Parathyroid adenoma (tissue), 2 donors: Measurements from ENCODE around the gene OSBPL5.

Experiments
- H2AFZ ChIP-seq: fragments of 300-600 bp; sonication (generic); one replicate; pipeline ENCODE4 v1.7.0; 2017; ENCODE audit warnings: antibody characterized with exemption, mild to moderate bottlenecking
- H3K27ac ChIP-seq: fragments of 300-600 bp; sonication (generic); one replicate; pipeline ENCODE4 v1.7.0; 2017
- H3K27me3 ChIP-seq: fragments of 300-600 bp; sonication (generic); one replicate; pipeline ENCODE4 v1.7.0; 2017; ENCODE audit warnings: low read length; ENCODE audit not compliant: control insufficient read depth, insufficient read depth
- H3K36me3 ChIP-seq: fragments of 300-600 bp; sonication (generic); one replicate; pipeline ENCODE4 v1.7.0; 2017; ENCODE audit warnings: low read length; ENCODE audit not compliant: control insufficient read depth, insufficient read depth
- H3K4me1 ChIP-seq: fragments of 300-600 bp; sonication (generic); one replicate; pipeline ENCODE4 v1.7.0; 2017; ENCODE audit warnings: control low read depth
- H3K4me2 ChIP-seq: fragments of 300-600 bp; sonication (generic); one replicate; pipeline ENCODE4 v1.7.0; 2017; ENCODE audit warnings: low read length
- H3K4me3 ChIP-seq: fragments of 300-600 bp; sonication (generic); one replicate; pipeline ENCODE4 v1.7.0; 2017; ENCODE audit warnings: low read depth, low read length
- H3K79me2 ChIP-seq: fragments of 300-600 bp; sonication (generic); one replicate; pipeline ENCODE4 v1.7.0; 2017; ENCODE audit warnings: control low read depth
- H3K9ac ChIP-seq: fragments of 300-600 bp; sonication (generic); one replicate; pipeline ENCODE4 v1.7.0; 2017; ENCODE audit warnings: mild to moderate bottlenecking
- H3K9me3 ChIP-seq: fragments of 300-600 bp; sonication (generic); one replicate; pipeline ENCODE4 v1.7.0; 2017; ENCODE audit warnings: low read length; ENCODE audit not compliant: control insufficient read depth
- TF ChIP-seq, protein P1 (sequence below): fragments of 300-600 bp; sonication (generic); IDR thresholded peaks from one replicate; pipeline ENCODE4 v1.7.0; 2017; ENCODE audit warnings: antibody characterized with exemption, mild to moderate bottlenecking
- donor health status: primary hyperparathyroidism.

Gene OSBPL5

DNA sequence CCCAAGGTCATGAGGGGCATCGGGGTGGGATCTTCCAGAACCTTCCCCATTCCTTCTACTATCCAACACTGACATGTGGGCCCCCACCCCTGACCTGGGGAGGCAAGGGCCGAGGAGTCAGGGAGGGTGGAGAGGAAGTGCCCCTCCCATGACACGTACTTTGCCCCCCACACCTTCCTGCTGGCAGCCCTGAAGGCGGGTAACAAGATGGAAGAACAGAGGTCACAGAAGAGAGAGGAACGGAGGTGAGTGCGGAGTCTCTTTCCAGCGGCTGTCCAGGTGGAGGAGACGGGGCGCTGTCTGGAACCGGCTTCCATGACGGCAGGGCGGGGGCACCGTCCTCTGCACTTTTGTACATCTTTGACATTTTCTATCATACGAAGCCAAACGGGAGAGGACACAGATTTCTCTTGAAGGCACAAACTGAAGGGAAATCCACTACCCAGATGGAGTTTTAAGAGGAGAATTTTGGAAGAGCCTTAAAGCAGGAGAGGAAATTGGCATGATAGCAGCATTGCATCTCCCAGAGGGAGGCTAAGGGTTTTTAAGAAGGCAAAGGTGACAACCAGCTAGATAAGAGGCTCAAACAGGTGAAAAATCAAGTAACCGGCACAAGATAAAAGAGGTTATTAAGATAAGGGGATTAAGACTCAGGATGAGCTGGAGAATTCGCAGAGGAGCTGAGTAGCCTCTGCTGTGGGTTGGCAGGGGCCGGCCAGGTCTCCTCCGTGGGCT is 16.7 kb downstream of the OSBPL5 start:
- Histone ChIP-seq H3K4me3 (no peak overlapping the region), H3K27ac (no peak overlapping the region), H3K27me3 (no peaks in the 10 kb centered on the region), H3K4me1 (no peaks in the 10 kb centered on the region), H3K79me2 (peaks cover 2% of the 10 kb centered on the region), H2AFZ (no peak overlapping the region), H3K9ac (no peak overlapping the region), H3K4me2 (no peak overlapping the region), H3K36me3 (no peaks in the 10 kb centered on the region), H3K9me3 (no peaks in the 10 kb centered on the region)
- TF ChIP-seq, protein P1, sequence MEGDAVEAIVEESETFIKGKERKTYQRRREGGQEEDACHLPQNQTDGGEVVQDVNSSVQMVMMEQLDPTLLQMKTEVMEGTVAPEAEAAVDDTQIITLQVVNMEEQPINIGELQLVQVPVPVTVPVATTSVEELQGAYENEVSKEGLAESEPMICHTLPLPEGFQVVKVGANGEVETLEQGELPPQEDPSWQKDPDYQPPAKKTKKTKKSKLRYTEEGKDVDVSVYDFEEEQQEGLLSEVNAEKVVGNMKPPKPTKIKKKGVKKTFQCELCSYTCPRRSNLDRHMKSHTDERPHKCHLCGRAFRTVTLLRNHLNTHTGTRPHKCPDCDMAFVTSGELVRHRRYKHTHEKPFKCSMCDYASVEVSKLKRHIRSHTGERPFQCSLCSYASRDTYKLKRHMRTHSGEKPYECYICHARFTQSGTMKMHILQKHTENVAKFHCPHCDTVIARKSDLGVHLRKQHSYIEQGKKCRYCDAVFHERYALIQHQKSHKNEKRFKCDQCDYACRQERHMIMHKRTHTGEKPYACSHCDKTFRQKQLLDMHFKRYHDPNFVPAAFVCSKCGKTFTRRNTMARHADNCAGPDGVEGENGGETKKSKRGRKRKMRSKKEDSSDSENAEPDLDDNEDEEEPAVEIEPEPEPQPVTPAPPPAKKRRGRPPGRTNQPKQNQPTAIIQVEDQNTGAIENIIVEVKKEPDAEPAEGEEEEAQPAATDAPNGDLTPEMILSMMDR: no peak

DNA sequence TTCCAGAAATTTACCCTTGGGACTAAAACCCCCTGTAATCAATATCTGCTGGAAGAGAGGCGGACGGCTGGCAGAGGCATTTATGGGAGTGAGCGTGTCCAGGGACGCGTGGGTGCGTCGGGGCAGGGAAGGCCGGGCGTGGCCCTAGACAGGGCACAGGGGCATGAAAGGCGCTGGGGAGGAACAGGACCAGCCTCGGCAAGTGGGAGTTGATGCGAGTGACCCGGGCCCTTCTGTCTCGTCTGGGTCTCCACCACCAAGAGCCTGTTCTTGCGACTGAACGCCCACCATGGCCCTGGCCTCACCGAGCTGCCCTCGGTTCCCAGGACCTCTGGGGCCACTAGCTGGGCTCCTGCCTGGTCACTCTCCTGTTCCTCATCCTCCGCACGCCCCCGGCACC is 17.5 kb downstream of the OSBPL5 start:
- Histone ChIP-seq H3K4me2 (no peak overlapping the region), H3K4me3 (no peak overlapping the region), H3K36me3 (no peaks in the 10 kb centered on the region), H3K4me1 (no peaks in the 10 kb centered on the region), H2AFZ (no peak overlapping the region), H3K27ac (no peak overlapping the region), H3K27me3 (no peaks in the 10 kb centered on the region), H3K9me3 (no peaks in the 10 kb centered on the region), H3K79me2 (peaks cover 2% of the 10 kb centered on the region), H3K9ac (no peak overlapping the region)
- TF ChIP-seq, protein P1: no peak

DNA sequence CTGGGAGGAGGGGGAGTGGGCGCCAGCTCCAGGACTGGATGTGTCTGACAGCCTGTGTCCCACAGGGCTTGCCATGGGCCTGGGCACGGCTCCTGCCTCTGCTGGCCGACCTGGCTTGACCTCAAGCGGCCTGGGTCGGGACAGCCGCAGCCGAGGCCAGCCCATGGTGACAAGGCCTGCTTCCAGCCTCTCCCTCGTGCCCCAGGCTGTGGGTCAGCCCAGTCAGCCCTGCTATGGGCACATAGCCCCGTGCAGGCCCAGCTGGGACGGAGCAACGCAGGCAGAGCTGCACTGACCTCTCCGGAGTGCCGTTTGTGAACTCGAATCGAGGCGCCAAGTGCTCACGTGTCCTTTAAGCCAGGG is 17.9 kb downstream of the OSBPL5 start:
- Histone ChIP-seq H3K36me3 (no peaks in the 10 kb centered on the region), H3K79me2 (peaks cover 2% of the 10 kb centered on the region), H3K9ac (no peak overlapping the region), H3K4me3 (no peak overlapping the region), H3K4me2 (no peak overlapping the region), H3K4me1 (no peaks in the 10 kb centered on the region), H3K9me3 (no peaks in the 10 kb centered on the region), H3K27me3 (no peaks in the 10 kb centered on the region), H3K27ac (no peak overlapping the region), H2AFZ (no peak overlapping the region)
- TF ChIP-seq, protein P1: no peak

DNA sequence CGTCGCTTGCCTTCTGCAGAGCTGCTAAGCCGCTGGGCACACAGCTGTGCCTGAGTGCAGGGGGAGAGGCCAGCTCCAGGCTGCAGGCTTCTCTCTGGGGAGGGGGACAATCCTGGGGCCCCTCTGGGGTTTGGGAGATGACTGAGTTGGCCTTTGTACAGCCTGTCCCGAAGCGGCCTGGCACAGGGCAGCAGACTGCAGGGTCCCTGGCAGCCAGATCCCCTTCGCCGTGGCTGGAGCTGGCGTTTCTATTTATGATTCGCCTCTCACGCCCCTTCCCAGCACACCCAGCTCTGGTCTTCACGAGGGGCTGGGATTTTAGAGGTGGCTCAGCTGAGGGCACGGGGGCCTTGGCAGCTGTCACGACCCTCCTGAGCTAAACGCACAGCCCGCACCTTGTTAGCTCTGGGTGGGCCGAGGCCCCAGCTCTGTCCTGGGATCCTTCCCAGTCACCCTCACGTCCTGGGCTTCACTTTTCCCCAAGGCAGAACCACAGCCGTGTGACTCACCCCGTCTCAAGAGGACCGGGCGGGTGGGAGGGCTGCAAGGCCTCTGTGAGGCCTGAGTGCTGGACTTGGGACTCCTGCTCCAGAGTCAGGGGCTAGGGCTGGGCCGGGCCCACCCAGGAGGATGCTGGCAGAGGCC is 18.4 kb downstream of the OSBPL5 start:
- Histone ChIP-seq H2AFZ (no peak overlapping the region), H3K4me2 (no peak overlapping the region), H3K9me3 (no peaks in the 10 kb centered on the region), H3K4me3 (no peak overlapping the region), H3K9ac (no peak overlapping the region), H3K36me3 (no peaks in the 10 kb centered on the region), H3K79me2 (peaks cover 2% of the 10 kb centered on the region), H3K27me3 (no peaks in the 10 kb centered on the region), H3K4me1 (no peaks in the 10 kb centered on the region), H3K27ac (no peak overlapping the region)
- TF ChIP-seq, protein P1: no peak

DNA sequence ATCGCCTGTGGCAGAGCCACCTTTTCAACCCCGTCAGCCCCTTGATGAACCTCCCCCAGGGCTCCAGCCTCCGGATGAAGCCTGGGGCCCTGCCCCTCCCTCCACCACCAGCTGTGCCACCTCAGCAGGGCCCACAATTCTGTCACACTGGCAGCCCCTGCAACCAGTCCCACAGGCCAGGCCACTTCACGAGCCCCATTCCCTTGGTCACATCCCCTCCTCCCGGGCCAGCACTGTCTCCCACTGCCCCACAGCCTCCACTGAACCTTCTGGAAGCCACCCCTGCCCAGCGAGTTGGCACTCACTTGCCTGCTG is 19.9 kb downstream of the OSBPL5 start:
- TF ChIP-seq, protein P1: no peak
- Histone ChIP-seq H3K79me2 (no peaks in the 10 kb centered on the region), H3K27me3 (no peaks in the 10 kb centered on the region), H3K4me1 (no peaks in the 10 kb centered on the region), H3K4me2 (no peak overlapping the region), H3K27ac (no peak overlapping the region), H3K9ac (no peak overlapping the region), H3K9me3 (no peaks in the 10 kb centered on the region), H3K4me3 (no peak overlapping the region), H2AFZ (no peak overlapping the region), H3K36me3 (no peaks in the 10 kb centered on the region)
